ENCODE data around the gene MAP2K7.
A peak's percentile ranks its signal among the peaks of the same experiment; 100 is the strongest.

MAP2K7 gene

GRCh38 chr19:7911508-7912143 lies 7.9 kb downstream of the MAP2K7 start:
- no peak for TF ChIP-seq PRDM10 (tag by site-specific recombination; IDR thresholded peaks at IDR 0.05)
- no peak for TF ChIP-seq WT1 (tag by site-specific recombination; IDR thresholded peaks at IDR 0.05)
- no peak for TF ChIP-seq ZNF654 (tag by site-specific recombination; IDR thresholded peaks at IDR 0.05; ENCODE audit: low read depth)
- no peak for TF ChIP-seq ZNF155 (tag by site-specific recombination; IDR thresholded peaks at IDR 0.05)
- TF ChIP-seq ZNF658 (tag by site-specific recombination; IDR thresholded peaks at IDR 0.05), result no peak
- TF ChIP-seq KLF8 (tag by site-specific recombination; IDR thresholded peaks at IDR 0.05), result 0 out of 2 replicates have a peak, but pooled peaks have one; percentile 20
- no peak for TF ChIP-seq HOXC10 (CRISPR knock-in tag; IDR thresholded peaks at IDR 0.05)
- no peak for TF ChIP-seq ZSCAN30 (tag by site-specific recombination; IDR thresholded peaks at IDR 0.05)
- peak; percentile 36; the same call in 1 of the 2 replicates for TF ChIP-seq ZFHX2 (tag by site-specific recombination; conservative IDR thresholded peaks at IDR 0.05)
- no peak for TF ChIP-seq ZNF157 (tag by site-specific recombination; IDR thresholded peaks at IDR 0.05)
- TF ChIP-seq ZNF26 (tag by site-specific recombination; IDR thresholded peaks at IDR 0.05), result no peak
- TF ChIP-seq ZBTB10 (tag by site-specific recombination; IDR thresholded peaks at IDR 0.05), result 0 out of 2 replicates have a peak, but pooled peaks have one; percentile 33
- TF ChIP-seq ZNF280C (tag by site-specific recombination; IDR thresholded peaks at IDR 0.05), result no peak
- peak; percentile 6; the same call in 1 of the 2 replicates for TF ChIP-seq EGR2 (tag by site-specific recombination; IDR thresholded peaks at IDR 0.05; ENCODE audit: low read depth)
- no peak for TF ChIP-seq ZNF248 (tag by site-specific recombination; IDR thresholded peaks at IDR 0.05)
- TF ChIP-seq KLF1 (tag by site-specific recombination; IDR thresholded peaks at IDR 0.05), result peak; percentile 83
- 0 out of 2 replicates have a peak, but pooled peaks have one; percentile 46 for TF ChIP-seq PATZ1 (tag by site-specific recombination; IDR thresholded peaks at IDR 0.05)
- no peak for TF ChIP-seq ZNF513 (tag by site-specific recombination; IDR thresholded peaks at IDR 0.05)
- TF ChIP-seq ZNF561 (tag by site-specific recombination; IDR thresholded peaks at IDR 0.05; ENCODE audit: borderline replicate concordance), result no peak
- TF ChIP-seq ZXDB (tag by site-specific recombination; IDR thresholded peaks at IDR 0.05), result no peak
- Histone ChIP-seq H3K36me3 (ENCODE audit: control insufficient read depth in 2 of 2, insufficient read depth in 1 of 2, low read length in 2 of 2) (peaks cover 0 to 36% of the 10 kb centered on the region in 2 experiments; a peak in 2 of 3 replicates), H3K4me1 (ENCODE audit: control insufficient read depth, insufficient read depth, low read length) (no peaks in the 10 kb centered on the region), H3K27ac (ENCODE audit: extremely low read depth, low read depth, low read length) (no peak overlapping the region), H3K9me3 (ENCODE audit: control insufficient read depth, insufficient read depth, low read depth, low read length) (no peaks in the 10 kb centered on the region), H3K4me3 (ENCODE audit: low read depth, low read length) (no peak overlapping the region)
- ChIA-PET CTCF (interaction anchor here (0.7 to 1.1 kb wide), 3 partner anchors 8 to 43 kb away, joined by 3 to 4 read pairs (median 3); partner anchors contain the start of gene SNAPC2), POLR2A (interaction anchor here (1.1 to 2.3 kb wide), 3 partner anchors 8 to 14 kb away, joined by 3 to 15 read pairs (median 8); partner anchors contain the start of genes MAP2K7 and SNAPC2)

Data from HEK293 (cell line).